ENCODE data around the gene HDAC4.

The HDAC4 gene

DNA sequence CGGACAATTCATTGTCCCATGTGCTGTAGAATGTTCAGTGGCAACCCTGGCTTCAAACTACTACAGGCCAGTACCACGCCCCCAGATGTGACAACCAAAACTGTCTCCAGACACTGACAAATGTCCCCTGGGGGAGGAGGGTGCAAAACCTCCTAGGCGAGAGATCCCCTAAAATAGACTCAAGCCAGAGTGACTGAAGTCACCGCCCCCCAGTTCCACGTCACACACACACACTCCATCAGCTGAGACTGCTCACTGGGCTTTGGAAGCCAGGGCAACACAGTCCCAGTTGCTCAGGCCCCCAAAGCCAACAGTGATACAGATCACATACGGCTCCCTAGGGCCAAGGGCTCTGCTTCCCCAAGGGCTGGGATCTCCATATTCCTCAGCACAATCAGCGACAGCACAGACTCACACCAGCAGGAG, 19.1 kb downstream of the HDAC4 start:
- DNase-seq: no peak

DNA sequence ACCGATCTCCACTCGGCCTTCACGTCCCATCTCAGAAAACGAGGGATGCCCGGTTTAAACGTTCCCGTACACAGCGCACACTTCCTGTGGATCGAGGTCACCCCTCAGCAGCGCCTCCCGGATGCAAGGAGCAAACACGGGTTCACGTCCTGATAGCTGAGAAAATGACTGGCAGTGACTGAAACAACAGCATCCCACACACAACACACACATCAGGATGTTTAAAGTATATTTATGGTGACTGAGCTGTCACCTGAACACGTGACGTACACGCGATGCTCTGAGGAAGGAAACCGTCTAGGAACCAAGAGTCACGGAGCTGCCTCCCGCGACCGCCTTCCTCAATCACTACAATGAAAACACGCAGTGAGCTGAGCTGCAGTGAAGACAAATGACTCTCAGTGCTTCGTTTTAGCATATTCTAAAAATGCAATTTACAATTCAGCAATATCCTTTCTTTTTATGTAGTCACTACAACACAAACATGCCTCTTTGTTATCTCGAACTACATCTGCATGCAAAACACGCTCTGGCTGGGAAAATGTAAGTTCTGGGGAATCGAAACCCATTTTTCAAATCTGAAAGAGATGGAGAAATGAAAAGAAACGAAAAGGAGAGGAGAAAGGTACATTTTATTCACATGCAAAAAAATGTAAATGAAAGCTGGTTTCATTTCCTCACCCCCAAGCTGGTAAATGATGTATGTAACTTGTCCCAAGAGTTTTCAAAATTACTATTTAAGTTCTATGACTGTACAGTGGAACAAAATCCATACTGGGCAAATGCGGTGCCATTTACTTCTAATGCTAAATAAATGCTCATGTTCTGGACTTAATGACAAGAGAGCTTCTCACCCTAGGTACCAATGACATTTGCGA, 19.8 kb downstream of the HDAC4 start:
- no peak for DNase-seq

DNA sequence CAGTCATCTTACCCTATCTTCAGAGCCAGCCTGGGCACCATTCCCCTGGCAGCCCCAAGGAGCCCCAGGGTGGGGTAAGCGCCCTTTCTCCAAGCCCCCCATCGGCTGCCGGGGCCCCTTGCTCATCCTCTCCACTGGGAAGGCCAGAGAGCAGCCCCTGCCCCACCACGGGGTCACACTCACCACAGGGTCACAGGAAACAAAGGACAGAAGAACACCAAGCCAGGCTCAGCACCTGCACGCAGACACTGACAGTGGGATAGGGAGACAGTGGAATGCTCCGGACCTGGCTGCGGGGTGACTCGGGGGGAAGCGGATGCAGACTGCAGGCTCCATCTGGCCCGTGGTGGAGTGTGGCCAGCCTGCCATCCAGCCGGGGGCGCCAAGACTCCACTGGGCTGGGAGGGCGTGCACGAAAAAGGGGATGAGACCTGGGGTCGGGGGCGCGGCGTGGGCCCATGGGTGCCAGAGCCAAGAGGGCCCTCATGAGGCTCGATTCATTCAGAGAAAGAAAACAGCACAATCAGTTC, 21.1 kb downstream of the HDAC4 start:
- no peak for DNase-seq

DNA sequence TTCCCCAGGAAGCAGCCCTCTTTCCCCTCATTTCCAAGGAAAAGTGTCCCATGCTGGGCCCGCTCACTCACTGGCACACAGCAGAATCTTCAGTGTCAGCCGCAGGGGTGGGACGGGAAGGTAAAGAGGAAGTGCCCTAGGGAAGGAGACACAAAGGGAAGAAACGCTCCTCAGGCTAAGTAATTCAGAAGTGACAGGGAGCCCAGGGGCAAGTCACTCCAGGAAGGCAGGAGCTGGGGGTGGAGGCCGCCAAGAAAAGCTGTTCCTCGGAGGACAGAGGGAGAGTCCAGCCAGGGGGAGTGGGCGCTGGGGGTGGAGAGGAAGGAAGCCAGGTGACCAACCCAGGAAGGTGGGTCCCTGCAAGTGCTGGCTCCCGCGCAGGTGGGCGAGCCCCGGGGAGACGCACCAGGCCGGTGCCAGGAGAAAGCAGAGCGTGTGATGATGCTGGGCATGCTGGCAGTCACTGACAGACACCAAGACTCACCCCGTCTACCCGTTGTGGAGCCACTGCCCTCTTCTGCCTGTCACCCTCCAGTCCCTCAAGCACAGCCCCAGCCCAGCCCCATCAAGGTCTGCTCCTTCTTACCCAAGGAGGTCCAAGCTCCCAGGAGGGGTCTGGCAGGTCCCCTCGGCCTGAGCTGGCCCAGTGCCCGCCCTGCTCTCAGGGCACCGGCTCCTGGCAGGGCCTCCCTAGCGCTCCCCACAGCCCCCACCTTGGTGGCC, 21.7 kb downstream of the HDAC4 start:
- DNase-seq: no peak

DNA sequence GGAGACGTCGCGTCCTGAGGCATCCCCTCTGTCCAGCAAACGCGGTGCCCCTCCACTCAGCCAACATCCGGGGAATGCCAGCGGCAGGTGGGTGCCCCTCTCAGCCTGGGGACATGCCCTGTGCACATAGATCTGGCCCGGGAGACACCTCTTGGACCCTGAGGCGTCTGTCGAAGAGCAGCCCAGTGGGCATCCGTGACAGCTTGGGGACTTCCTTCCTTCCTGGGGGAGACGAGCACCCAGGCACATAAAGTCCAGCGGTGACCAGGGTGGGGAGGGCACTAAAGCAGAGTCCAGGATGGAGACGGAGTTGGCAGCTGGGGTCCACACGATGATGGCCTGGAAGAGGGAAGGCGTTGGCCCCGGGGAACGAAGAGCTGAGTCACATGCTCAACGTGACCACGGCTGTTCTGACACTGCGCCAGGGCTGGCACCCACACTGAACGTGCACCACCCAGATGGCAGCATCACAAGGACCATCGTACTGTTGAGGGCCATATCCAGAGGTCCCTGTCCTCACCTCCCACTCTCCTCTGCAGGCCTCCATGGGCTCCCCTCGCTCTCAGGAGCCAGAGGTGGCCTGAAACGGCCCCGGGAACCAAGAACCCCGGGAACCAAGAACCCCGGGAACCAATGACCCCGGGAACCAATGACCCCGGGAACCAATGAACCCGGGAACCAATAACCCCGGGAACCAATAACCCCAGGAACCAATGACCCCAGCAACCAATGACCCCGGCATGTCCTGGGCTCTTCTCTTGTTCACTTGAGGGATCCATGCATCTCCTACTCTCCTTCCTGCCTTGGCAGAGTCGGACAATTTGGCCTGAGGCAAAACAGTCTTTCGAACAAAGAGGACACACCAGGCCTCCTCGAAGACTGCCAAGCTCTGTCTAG, 22.6 kb downstream of the HDAC4 start:
- DNase-seq: no peak

DNA sequence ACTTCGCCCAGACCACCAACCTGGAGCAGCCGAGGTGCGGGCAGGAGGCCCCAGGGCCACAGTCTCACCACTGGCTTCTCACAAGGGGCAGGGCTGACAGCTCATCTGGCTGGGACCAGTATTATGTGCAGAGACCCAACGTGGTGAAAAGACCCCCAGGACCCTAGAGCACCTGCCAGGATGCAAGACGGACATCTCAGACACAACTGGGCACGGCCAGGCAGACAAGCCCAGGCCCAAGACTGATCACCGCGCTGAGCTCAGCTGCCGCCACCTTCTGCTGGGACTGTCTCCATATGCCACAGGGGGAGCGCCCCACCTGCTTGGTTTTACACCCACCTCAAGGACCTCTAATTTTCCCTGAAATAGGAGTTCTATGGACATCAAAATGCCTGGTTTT, 23.2 kb downstream of the HDAC4 start:
- no peak for DNase-seq

DNA sequence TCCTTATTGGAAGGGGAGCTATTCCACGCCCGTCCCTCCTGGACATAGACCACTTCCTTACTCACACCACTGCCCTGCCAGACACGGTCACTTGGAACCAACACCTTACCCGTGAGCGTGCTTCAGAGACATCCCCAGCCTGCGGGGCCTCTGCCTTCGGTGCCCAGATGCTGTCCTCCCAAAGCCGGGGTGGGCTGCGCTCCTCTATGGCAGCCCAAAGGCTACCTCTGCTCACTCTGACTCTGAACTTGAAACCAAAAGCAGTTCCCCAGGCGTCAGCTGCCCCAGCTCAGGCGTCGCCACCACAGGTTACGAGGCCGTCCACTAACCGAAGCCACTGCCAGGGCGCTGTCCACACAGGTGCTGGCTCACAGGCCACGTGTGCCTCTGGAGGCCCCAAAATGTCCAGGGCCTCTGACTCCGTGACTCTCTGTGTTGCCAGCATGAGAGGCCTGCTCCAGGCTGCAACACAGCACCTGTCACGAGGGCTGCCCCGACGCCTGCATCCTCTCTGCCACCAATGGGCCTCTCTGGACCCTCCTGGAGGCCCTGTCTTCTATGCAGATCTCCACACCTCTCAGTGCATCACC, 23.8 kb downstream of the HDAC4 start:
- no peak for DNase-seq

DNA sequence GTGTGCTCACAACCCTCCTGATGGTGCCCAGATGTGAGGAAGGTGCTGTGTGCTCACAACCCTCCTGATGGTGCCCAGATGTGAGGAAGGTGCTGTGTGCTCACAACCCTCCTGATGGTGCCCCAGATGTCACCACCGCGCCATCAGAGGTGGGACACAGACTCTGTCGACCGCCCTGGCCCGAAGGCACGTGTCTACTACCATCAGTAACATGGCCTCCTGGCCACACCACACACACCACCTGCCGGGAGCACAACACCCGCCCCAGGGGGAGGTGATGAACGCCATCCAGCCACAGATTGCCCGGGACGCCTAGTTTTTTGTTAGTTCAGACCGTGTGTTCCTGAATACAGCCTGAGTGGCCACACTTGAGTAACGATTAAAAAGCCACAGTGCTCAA, 24.5 kb downstream of the HDAC4 start:
- DNase-seq: no peak

DNA sequence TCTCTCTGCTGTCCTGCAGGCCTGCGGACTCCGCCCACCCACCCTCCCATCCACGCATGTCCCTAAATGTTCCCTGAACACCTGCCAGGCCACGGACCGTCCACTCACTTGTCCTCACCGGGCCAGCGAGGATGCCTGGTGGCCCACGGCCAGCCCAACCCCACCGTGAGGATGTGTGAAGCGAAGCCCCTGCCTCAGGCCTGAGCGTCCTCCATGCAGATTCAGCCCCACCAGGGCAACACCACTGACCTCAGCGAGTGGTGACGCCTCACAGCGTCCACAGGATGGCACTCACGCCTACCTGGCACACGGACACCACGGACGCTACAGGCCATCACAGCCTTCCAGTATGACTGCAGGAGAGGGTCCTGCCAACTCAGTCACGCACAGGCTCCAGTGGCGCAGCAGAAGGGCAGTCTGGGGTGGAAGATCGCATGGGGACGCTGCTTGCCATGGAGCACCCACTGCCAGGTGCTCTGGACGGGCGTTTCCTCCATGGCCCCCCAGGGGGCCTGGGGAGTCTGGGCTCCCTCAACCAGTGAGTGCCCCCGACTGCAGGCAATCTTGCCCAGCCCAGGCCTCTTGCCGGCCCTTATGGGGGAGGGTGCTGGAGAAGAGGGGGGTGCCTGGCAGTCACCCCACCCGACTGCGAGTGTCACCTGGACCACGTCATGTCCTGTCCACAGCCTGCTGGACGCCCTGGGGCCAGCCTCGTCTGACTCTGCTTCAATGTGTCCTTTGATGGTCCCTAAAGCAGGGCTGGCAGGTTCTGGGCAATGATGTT, 25.4 kb downstream of the HDAC4 start:
- DNase-seq: no peak

DNA sequence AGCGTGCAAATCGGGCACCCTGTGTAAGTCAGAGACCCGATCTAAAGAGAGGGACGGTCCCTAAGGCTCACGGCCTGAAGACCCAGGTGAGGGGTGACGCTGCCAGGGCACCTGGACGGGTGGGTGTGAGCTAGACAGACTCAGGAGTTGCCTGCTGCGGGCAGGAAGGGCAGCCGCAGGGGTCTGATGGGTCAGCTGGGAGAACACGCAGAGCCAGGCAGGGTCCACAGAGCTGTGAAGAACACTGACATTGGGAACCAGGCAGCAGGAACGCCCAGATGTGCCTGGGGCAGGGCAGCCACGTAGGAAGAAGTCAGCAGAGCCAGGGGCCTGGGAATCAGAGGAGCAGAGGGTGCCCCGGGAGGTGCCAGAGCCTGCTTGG, 25.9 kb downstream of the HDAC4 start:
- no peak for DNase-seq

DNA sequence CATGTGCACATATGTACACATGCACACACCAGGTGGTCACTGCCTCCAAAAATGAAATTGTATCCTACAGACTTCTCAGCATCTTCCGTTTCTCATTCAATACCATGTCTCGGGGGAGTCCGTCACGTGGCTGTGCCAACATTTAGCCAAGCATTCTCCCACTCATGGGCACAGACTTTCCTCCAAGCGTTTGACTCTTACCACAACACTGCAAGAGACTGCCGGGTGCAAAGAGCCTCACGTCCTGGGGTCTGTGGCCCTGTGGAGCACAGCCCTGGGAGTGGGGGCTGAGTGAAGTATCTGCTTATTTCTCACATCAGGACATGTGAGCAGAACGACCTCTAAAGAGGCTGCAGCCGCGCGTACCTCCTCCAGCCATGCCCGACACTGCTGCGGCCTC, 28.0 kb downstream of the HDAC4 start:
- no peak for DNase-seq

DNA sequence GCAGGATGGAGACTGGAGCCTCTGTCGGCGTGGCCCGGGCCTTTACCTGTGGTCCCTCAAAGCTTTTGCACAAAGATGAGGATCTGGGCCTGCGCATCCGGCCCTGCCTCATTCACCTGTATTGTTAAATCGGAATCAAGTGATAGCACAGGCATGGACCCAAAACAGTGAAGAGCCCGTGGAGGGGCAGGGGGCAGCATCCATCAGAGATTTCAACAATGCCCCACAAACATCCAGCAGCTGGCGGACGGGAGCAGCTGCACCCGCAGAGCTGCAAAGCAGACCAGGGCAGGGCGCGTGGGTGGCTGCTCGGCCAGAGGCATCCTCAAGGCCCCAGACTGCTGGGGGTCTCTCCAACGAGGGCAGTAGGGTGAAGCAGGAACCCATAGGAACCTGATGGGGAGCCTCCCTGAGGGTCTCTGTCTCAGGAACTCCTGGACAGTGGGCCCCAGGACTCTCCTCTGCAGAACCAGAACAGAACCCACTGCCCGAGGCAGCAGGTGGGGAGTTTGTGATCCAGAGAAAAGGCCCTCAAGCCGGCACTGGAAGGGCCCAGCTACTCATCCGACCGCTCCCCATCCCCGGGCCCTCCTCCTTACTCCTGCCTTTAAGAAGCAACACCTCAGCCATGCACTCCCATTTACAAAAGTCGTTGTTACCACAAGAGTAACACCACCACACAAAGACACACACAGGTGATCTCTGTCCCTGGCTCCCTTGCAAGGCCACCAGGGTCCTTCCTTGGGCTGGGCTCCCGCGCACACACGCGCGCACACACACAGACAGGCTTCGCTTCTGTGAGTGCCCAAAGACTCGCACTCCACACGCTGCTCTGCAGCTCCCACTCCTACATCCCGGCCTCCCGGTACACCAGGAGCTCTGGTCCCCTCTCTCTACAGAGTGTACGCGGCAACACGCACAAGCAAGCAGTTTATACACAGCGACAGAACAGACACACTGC, 28.8 kb downstream of the HDAC4 start:
- no peak for DNase-seq

DNA sequence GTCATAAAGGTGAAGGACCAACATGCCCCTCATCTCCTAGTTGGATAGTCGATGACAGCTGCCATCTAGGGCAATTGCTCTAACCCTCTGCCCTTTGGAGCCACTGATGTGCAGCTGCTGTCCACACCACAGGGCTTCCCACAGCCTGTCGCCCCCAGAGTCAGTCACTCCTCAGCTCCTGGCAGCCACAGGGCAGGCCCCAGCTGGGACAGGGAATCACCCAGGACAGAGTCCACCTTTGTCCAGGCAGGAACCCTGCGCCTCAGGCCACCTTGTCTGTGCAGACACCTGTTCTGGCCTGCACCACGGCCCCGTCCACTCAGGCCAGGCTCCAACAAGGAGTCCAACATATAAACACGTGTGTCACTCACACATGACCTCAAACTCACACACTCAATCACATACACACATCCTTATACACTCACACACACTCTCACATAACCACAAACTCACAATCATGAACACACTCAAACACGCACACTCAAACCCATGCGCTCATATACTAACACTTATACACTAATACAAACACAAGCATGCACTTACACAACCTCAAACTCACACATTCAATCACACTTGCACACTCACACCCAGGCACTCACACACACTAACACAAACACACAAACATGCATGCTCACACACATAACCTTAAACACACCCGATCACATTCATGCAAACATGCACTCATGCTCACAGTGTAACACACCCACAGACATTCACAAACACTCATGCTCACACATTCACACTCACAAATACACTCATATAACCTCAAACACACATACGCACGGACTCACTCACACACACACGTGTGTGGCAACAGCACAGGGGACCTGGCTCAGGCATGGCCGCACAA, 29.7 kb downstream of the HDAC4 start:
- DNase-seq: no peak

DNA sequence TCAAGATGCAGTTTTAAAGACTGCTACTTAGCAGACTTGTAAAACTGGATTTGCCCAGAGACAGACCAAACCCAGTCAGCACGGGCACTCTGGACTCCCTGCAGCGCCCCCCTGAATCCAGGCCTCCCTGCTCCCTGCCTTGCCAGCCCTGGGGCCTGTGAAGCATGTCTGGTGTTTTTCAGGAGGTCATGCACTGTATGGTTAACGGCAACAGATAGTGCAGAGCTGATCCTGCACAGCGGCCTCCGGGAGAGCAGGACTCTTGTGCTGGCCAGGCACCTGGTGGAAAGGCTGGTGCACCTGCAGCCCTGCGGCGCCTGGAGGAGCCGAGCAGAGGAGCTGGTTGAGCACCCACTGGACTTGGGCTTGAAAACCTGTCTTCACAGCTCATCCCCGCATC, 30.4 kb downstream of the HDAC4 start:
- DNase-seq: no peak

DNA sequence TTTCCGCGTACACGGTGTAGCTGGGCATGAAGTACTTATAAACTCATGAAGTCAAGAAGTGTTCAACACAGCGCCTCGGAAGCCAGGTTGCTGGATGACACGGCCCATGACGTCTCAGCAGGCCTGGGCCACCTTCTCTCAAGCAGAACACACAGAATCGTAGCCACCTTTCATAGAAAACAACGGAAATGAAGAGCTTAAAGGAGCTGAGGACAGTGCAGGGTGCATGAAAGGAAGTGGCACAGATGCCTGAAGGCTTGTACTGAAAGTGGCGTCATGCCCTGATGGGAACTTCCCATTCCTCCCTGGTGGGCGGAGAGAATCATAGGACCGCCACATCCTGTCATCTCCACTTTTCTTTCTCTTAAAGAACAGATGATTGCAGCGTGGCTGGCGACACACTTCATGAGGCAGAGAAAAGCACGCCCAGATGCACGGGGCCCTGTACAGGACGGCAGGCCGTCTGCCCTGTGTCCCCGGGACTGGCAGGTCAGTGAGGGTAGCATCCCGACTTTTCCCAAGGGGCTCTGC, 31.1 kb downstream of the HDAC4 start:
- no peak for DNase-seq

DNA sequence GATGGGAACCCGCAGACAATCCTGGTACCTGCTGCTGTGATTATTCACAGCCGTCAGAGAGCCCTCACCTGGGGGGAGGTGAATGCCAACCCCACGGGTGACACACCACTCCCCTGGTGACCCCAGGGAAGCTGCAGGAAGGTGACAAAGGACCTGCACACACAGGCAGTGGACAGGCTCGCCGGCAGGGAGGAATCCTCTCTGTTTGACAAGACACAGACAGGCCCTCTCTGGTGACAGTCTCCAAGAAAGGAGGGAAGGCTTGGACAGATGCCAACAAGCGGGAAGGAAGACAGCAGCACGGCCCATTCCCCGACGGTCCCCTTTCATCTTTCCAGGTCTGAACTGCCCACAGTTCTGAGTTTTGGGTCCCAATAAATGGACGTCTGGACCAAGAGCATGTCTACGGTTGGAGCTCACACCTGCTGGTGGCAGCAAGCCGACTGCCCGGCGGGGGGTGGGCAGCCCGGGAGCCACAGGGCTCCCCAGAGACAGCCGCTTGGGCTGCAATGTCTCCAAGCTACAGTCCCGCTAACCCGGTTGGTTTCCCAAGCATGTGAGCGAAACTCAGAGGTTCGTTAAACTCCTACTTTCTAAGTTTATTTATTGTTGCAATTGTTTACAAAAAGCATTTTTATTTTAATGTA, 31.8 kb downstream of the HDAC4 start:
- no peak for DNase-seq

DNA sequence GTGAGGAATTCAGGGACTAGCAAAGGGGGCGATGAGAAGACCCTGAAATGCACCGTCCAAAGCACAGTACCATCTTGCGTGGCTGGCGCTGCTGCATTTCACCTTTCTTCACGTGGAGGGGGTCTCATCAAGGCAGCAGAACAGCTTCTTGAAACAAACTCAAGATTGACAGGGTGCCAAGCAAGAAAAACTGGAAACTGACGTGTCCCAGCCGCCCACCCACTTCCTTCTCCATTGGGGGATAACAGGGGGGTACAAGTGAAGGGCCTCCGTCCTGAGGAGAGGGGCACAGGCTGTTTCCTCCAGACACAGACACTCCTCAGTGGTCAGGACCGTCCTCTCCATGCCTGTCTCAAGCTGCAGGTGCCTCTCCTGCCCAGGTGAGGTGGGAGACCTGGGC, 32.5 kb downstream of the HDAC4 start:
- DNase-seq: no peak

DNA sequence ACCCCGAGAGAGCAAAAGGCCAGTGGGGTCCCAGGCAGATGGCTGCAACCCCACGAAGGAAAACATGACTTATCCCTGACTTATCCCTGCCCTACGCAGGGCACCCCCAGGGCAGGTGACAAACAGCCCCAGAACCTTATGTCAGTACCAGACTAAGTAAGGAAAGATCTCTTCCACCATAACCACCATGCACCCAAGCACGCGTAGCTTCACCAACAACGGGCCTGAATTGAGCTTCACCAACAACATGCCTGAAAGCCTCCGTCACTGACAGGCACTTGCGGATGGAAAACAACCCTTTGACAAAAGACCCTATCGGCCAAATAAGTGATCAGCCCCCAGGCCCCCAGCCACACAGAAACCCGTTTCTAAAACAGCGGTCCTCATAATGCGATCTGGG, 34.1 kb downstream of the HDAC4 start:
- no peak for DNase-seq

Measured in right forelimb (tissue), 1 donor.